Neural cell (in vitro differentiated cells): Measurements from ENCODE around the gene HIVEP1.

Experiments
- EZH2 ChIP-seq: fragments of 200-600, 300-800 bp; shearing (Covaris generic), sonication (generic); IDR thresholded peaks from 2 replicates; pipeline ENCODE4 v1.6.1; 2014; ENCODE audit warnings: antibody characterized with exemption, low read length, borderline replicate concordance, mild to moderate bottlenecking; ENCODE audit not compliant: insufficient read depth, poor library complexity, severe bottlenecking
- POLR2AphosphoS5 ChIP-seq: IDR thresholded peaks from 2 replicates; pipeline ENCODE4 v1.6.1; 2012
- SMC3 ChIP-seq: fragments of 450-650 bp; conservative IDR thresholded peaks from 2 replicates; pipeline ENCODE4 v1.6.1; 2014; ENCODE audit warnings: antibody characterized with exemption, mild to moderate bottlenecking, moderate library complexity; ENCODE audit not compliant: poor library complexity
- TAF1 ChIP-seq: IDR thresholded peaks from 2 replicates; pipeline ENCODE4 v1.6.1; 2012; ENCODE audit warnings: low read depth
- TF ChIP-seq, protein P1 (sequence below): fragments of 450-650 bp; IDR thresholded peaks from 2 replicates; pipeline ENCODE4 v1.5.1; 2014; ENCODE audit warnings: antibody characterized with exemption, mild to moderate bottlenecking, moderate library complexity; ENCODE audit not compliant: poor library complexity, severe bottlenecking
- TF ChIP-seq, protein P2 (sequence below): IDR thresholded peaks from 2 replicates; pipeline ENCODE4 v1.6.1; 2012; ENCODE audit warnings: borderline replicate concordance

DNA sequence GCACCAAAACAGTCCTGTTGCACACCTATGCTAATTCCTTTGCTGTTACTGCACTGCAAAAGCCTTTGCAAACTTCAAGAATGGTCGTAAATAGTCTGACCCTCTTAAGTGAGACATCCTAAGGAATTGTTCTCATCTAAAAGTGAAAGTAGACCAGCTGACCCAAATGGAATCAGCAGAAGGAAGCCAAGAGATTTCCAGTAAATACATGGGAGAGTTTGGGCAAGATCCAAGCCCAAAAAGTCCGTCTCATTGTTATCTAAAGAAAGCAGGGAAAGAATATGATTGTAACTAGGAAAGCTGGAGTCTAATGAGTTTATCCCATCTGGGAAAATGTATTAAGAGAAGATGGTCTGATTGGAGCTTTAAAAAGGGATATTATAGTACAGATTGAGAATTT is 43.0 kb upstream of the HIVEP1 start:
- TF ChIP-seq SMC3: no peak
- TF ChIP-seq, protein P1, sequence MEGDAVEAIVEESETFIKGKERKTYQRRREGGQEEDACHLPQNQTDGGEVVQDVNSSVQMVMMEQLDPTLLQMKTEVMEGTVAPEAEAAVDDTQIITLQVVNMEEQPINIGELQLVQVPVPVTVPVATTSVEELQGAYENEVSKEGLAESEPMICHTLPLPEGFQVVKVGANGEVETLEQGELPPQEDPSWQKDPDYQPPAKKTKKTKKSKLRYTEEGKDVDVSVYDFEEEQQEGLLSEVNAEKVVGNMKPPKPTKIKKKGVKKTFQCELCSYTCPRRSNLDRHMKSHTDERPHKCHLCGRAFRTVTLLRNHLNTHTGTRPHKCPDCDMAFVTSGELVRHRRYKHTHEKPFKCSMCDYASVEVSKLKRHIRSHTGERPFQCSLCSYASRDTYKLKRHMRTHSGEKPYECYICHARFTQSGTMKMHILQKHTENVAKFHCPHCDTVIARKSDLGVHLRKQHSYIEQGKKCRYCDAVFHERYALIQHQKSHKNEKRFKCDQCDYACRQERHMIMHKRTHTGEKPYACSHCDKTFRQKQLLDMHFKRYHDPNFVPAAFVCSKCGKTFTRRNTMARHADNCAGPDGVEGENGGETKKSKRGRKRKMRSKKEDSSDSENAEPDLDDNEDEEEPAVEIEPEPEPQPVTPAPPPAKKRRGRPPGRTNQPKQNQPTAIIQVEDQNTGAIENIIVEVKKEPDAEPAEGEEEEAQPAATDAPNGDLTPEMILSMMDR: no peak
- TF ChIP-seq, protein P2, sequence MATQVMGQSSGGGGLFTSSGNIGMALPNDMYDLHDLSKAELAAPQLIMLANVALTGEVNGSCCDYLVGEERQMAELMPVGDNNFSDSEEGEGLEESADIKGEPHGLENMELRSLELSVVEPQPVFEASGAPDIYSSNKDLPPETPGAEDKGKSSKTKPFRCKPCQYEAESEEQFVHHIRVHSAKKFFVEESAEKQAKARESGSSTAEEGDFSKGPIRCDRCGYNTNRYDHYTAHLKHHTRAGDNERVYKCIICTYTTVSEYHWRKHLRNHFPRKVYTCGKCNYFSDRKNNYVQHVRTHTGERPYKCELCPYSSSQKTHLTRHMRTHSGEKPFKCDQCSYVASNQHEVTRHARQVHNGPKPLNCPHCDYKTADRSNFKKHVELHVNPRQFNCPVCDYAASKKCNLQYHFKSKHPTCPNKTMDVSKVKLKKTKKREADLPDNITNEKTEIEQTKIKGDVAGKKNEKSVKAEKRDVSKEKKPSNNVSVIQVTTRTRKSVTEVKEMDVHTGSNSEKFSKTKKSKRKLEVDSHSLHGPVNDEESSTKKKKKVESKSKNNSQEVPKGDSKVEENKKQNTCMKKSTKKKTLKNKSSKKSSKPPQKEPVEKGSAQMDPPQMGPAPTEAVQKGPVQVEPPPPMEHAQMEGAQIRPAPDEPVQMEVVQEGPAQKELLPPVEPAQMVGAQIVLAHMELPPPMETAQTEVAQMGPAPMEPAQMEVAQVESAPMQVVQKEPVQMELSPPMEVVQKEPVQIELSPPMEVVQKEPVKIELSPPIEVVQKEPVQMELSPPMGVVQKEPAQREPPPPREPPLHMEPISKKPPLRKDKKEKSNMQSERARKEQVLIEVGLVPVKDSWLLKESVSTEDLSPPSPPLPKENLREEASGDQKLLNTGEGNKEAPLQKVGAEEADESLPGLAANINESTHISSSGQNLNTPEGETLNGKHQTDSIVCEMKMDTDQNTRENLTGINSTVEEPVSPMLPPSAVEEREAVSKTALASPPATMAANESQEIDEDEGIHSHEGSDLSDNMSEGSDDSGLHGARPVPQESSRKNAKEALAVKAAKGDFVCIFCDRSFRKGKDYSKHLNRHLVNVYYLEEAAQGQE: no peak
- no peak for TF ChIP-seq EZH2
- TF ChIP-seq TAF1: no peak
- no peak for TF ChIP-seq POLR2AphosphoS5
